H1 (cell line): ENCODE data around the gene MGME1.

ENCODE experiments used
- SAP30 ChIP-seq: fragments of 300-600 bp; sonication (generic); IDR thresholded peaks from 2 replicates; pipeline ENCODE4 v1.7.1; 2012; ENCODE audit warnings: low read length, moderate library complexity, mild to moderate bottlenecking, inconsistent platforms; ENCODE audit not compliant: insufficient read depth, insufficient replicate concordance
- SRF ChIP-seq: IDR thresholded peaks from 2 replicates; pipeline ENCODE4 v1.6.1; 2011; ENCODE audit warnings: mild to moderate bottlenecking, low read depth, low read length, moderate library complexity

DNA sequence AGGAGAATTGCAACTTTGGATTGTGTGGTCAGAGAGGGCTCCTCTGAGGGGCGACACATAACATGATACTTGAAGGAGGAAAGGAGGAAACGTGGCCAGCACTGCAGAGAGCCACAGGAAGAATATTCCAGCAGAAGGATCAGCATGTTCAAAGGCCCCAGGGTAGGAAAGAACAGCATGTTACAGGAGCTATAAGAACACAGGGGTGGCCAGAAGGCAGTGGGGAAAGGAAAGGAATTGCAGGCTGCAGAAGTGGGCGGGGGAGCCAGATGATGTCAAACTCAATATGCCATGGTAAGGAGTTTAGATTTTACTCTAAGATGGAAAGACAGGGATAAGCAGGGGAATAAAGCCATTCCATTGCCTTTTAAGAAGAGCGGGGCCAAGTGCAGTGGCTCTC lies 30.7 kb downstream of the MGME1 start:
- TF ChIP-seq SRF: no peak
- no peak for TF ChIP-seq SAP30
